GM12872 (cell line): Measurements from ENCODE around the gene MDK.

ENCODE experiments used
- TF ChIP-seq, protein P1 (sequence below): IDR thresholded peaks from 3 replicates; pipeline ENCODE4 v1.5.1; 2011; ENCODE audit warnings: low read depth, mild to moderate bottlenecking, low read length, moderate library complexity; ENCODE audit not compliant: insufficient read depth

Gene MDK

DNA sequence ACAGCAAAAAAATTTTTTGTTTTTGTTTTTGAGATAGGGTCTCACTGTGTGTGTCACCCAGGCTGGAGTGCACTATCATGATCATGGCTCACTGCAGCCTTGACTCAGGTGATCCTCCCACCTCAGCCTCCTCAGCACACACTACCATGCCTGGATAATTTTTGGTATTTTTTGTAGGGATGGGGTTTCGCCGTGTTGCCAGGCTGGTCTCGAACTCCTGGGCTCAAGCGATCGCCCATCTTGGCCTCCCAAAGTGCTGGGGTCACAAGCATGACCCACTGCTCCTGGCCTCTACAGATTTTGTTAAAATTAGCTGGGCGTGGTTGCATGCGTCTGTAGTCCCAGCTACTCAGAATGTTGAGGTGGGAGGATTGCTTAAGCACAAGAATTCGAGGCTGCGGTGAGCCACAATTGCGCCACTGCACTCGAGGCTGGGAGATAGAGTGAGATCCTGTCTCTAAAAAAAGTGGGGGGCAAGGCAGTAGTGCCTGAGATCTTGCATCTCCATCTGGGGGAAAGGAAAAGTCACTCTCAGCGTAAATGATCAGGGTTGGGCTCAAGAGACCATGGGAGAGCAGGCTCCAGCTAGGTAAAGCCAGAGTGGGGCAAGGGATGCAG is 44.8 kb upstream of the MDK start:
- TF ChIP-seq, protein P1, sequence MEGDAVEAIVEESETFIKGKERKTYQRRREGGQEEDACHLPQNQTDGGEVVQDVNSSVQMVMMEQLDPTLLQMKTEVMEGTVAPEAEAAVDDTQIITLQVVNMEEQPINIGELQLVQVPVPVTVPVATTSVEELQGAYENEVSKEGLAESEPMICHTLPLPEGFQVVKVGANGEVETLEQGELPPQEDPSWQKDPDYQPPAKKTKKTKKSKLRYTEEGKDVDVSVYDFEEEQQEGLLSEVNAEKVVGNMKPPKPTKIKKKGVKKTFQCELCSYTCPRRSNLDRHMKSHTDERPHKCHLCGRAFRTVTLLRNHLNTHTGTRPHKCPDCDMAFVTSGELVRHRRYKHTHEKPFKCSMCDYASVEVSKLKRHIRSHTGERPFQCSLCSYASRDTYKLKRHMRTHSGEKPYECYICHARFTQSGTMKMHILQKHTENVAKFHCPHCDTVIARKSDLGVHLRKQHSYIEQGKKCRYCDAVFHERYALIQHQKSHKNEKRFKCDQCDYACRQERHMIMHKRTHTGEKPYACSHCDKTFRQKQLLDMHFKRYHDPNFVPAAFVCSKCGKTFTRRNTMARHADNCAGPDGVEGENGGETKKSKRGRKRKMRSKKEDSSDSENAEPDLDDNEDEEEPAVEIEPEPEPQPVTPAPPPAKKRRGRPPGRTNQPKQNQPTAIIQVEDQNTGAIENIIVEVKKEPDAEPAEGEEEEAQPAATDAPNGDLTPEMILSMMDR, result no peak

DNA sequence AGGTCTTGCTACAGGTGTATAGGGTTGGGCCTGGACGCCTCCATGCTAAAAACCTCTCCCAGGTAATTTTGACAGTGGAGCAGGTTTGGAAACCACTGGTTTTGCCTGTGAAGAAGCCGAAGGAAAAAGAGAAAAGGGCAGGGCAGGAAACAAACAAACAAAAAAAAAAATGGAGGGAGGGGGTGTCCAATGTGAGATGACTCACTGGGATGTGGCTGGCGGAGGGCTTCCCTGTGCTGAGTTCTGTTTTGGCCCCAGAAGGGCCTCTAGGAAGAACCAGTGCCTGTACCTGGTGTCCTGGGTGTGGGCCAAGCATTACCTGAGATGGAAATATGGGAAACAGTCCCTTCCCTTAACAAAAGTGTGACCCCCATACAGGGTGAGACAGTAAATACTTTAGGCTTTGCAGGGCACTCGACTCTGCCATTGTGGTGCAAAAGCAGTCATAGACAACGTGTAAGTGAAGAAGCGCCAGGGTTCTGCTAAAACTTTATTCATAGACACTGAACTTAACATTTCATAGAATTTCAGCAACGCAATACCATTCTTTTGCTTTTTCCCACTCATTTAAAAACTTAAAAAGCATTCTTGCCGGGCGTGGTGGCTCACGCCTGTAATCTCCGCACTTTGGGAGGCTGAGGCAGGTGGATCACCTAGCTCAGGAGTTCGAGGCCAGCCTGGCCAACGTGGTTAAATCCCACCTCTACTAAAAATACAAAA is 43.7 kb upstream of the MDK start:
- TF ChIP-seq, protein P1, result no peak

DNA sequence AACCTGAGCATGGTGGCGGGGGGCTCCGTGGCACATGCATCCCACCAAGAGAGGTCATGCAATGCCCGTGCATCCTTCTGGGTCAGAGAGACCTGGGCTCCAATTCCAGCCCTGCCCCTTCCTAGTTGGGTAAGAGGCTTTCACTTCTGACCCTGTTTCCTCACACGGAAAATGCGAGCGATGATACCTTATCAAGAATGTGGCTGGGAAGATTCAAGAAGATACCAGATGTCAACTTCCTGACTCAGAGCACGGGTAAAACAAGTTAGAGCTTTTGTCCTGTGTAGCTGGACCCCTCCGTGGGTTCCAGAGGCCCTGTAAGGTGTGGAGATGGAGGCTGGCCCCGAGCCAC is 42.9 kb upstream of the MDK start:
- TF ChIP-seq, protein P1, result no peak

DNA sequence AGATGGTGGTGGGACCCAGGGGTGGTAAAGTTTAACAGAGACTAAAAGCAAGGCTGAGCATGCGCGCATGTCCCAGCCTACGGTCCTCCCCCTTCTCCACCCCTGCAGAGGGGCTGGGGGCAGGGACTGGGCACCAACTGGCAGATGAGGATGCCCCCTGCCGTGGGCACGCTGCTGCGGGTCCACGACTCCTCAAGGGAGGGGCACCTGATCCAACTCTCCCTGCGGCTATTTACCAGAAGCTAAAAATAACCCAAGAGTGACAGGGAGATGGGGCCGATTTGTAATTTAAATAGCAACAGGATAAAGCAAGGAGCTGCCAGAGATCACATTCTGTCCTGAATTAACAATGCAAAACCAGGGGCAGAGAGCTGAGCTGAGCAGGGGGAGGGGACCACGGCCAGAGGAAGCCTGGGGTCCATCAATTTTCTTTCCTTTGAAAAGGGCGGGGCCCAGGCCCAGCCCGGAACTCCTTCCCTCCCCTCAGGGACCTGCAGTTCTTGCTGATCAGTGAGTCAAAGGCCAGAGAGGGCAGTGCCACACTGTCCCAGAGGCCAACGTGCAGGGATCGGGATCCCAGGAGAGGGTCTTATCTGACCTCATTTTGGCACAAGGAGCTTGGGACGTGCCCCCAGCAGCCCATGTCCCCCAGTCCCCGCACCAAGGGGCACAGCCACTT is 42.3 kb upstream of the MDK start:
- TF ChIP-seq, protein P1, result no peak

DNA sequence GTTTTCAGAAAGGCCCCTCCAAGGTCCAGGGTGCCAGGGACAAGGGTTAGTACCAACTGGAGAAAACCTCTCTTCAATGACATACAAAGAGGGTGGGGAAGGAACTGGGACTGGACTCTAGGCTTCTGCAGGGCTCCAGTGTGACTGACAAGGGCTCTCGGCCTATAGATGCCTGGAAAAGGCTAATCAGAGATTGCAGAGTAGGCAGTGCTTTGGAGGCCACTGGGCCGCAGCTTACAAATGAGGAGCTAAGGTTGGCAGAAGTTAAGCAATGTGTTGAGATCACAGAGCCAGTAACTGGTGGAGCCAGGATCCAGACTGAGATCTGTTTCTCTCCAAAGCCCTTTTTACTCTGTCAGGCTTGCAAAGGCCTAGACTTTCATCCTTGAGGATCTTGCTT is 41.7 kb upstream of the MDK start:
- TF ChIP-seq, protein P1, result no peak

DNA sequence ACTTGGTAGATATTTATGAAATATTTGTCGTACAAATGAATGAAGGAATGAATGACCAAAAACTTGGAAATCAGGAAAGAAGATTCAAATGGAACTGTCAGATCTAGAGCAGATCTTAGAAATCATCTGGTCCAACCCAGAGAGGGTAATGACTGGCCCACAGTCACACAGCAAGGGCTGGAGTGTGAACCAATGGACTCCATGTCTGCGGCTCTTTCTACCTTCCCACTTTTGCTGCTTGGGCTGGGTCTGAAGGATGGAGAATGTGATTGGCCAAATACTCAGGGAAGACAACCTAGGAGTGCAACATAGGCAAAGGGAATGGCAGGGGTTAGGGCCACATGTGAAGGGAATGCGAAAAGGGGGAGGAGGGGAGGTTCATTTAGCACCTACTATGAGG is 40.0 kb upstream of the MDK start:
- TF ChIP-seq, protein P1, result no peak

DNA sequence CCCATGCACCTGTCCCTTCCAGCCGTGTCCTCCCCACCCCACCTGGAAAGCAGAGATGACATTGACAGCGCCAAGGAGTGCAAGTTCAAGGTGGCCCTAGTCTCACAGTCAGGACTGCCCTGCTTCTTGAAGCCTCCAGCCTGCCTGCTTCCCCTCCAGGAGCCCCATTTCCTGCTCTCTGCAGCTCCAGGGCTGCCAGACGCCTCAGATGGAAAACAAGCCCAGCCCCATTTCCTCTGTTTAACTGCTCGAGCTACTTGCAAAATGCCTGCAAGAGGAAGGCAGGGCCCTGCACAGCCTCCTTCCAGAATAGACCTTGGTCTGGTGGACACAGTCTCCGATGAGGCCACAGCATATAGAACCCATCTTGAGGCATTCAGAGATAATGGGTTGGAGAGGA is 39.2 kb upstream of the MDK start:
- TF ChIP-seq, protein P1, result no peak
